MM.1S (cell line): ENCODE measurements around the gene SKP2.

Experiments
- CTCF ChIP-seq: fragments of 300-600 bp; sonication (generic); IDR thresholded peaks from 2 replicates; pipeline ENCODE4 v1.5.1; 2016; ENCODE audit warnings: antibody characterized with exemption, low read length, mixed read lengths
- EZH2 ChIP-seq: fragments of 300-600 bp; sonication (generic); optimal IDR thresholded peaks from 2 replicates; pipeline ENCODE3; 2017; ENCODE audit warnings: low read depth, mild to moderate bottlenecking, antibody characterized with exemption, low read length, mixed read lengths
- EZH2phosphoT487 ChIP-seq: fragments of 300-600 bp; sonication (generic); IDR thresholded peaks from 2 replicates; pipeline ENCODE4 v1.6.1; 2018; ENCODE audit warnings: antibody characterized with exemption, low read length

- TF ChIP-seq CTCF (no peak), EZH2 (no peak), EZH2phosphoT487 (no peak)
Observed at GRCh38 chr5:36158144-36158543, 6.2 kb downstream of the SKP2 start.
